Lung (tissue), 12 donors: ENCODE measurements around the gene LRCH1. TPM values are rescaled to one million over a fixed set of nuclear protein-coding genes. Genes with fewer than 3 reads are reported as not detected.
"Not testable (repeated sequence)": the region's sequence is repeated elsewhere in the genome, so short reads cannot be mapped to it uniquely, and the experiment has no call there.

Source experiments
- ATAC-seq: fragments of 200-7000 bp; cut with Tn5 transposase; one replicate; pipeline ENCODE4 v1.9.1; 2020; ENCODE audit warnings: moderate number of reproducible peaks; ENCODE audit not compliant: insufficient read depth, low FRiP score
- DNase-seq, 3 donors: peaks; one replicate each; pipeline ENCODE4 v3.0.0-alpha.2; 2013 to 2017
- H3K27ac ChIP-seq, 2 donors: one replicate each; pipeline ENCODE4 v1.5.1; 2013; ENCODE audit warnings: mild to moderate bottlenecking in 2 of 2, moderate library complexity in 2 of 2, control low read depth in 1 of 2, inconsistent platforms in 1 of 2, low read depth in 1 of 2, low read length in 1 of 2
- H3K27me3 ChIP-seq, 3 donors: one replicate each; pipeline ENCODE4 v1.5.1; 2013; ENCODE audit warnings: low read length in 2 of 3; ENCODE audit not compliant: control insufficient read depth in 3 of 3, insufficient read depth in 3 of 3
- H3K36me3 ChIP-seq, 4 donors: one replicate each; pipeline ENCODE4 v1.5.1; 2013; ENCODE audit warnings: low read length in 4 of 4, mild to moderate bottlenecking in 1 of 4, moderate library complexity in 1 of 4; ENCODE audit not compliant: control insufficient read depth in 4 of 4, insufficient read depth in 4 of 4
- H3K4me1 ChIP-seq, 5 donors: one replicate each; pipeline ENCODE4 v1.5.1; 2013; ENCODE audit warnings: low read length in 5 of 5, mild to moderate bottlenecking in 2 of 5, moderate library complexity in 1 of 5; ENCODE audit not compliant: control insufficient read depth in 5 of 5, insufficient read depth in 5 of 5
- H3K4me3 ChIP-seq: one replicate; pipeline ENCODE4 v1.5.1; 2013; ENCODE audit warnings: mild to moderate bottlenecking, control low read depth, moderate library complexity
- H3K9ac ChIP-seq, 2 donors: one replicate each; pipeline ENCODE4 v1.5.1; 2013; ENCODE audit warnings: low read length in 2 of 2, control low read depth in 1 of 2; ENCODE audit not compliant: insufficient read depth in 1 of 2
- H3K9me3 ChIP-seq, 4 donors: one replicate each; pipeline ENCODE4 v1.5.1; 2013; ENCODE audit warnings: low read length in 3 of 4, mild to moderate bottlenecking in 1 of 4, moderate library complexity in 1 of 4; ENCODE audit not compliant: control insufficient read depth in 4 of 4, insufficient read depth in 3 of 4
- WGBS, 2 donors: extraction: QIAGEN DNeasy Blood & Tissue Kit; methylation state at CpG; one replicate each; pipeline ENCODE4 v1.1.7; 2013; 5-methylcytosine and 5-hydroxymethylcytosine counted together
- polyA plus RNA-seq, 2 donors: library from polyadenylated mRNA; stranded (reverse); fragments of 200-250 nt; gene quantifications; one replicate each; pipeline ENCODE4 v1.2.1, GENCODE V29; 2013
- total RNA-seq, 2 donors: library from RNA; depleted of rRNA in 1 of 2; stranded (reverse); fragments of >200 nt in 1 of 2; gene quantifications; one replicate each; pipeline ENCODE4 v1.2.1, GENCODE V29; 2014 to 2021
- TF ChIP-seq, protein P1 (sequence below): IDR thresholded peaks from 2 replicates; pipeline ENCODE4 v1.5.1; 2012; ENCODE audit warnings: mild to moderate bottlenecking; ENCODE audit errors: control extremely low read depth, extremely low read depth
- donor health status: control.
- donor health status: control.
- donor health status: Bipolar disorder and iron deficiency.
- donor health status: healthy.
- donor health status: DM: yes; HTN: yes; CAD: no.

The LRCH1 gene
- total and polyA plus RNA-seq, 4 donors, result 3.6 to 35.4 (median 13.2) TPM

DNA sequence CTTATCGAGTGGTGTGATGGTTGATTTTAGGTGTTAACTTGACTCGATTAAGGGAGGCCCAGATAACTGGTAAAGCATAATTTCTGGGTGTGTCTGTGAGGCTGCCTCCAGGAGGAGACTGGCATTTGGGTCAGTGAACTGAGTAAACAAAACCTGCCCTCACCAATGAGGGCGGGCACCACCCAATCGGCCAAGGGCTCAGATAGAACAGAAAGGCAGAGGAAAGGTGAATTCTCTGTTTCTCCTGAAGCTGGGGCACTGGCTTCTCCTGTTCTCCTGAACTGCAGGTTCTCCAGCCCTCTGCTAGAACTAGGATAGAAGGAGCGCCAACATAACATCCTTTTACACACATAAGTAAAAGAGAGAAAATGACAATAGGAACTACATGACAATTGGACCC, 208.9 kb downstream of the LRCH1 start:
- H3K27ac ChIP-seq, result no peak overlapping the region
- ATAC-seq, result no peak
- H3K4me3 ChIP-seq, result no peak overlapping the region
- TF ChIP-seq, protein P1, sequence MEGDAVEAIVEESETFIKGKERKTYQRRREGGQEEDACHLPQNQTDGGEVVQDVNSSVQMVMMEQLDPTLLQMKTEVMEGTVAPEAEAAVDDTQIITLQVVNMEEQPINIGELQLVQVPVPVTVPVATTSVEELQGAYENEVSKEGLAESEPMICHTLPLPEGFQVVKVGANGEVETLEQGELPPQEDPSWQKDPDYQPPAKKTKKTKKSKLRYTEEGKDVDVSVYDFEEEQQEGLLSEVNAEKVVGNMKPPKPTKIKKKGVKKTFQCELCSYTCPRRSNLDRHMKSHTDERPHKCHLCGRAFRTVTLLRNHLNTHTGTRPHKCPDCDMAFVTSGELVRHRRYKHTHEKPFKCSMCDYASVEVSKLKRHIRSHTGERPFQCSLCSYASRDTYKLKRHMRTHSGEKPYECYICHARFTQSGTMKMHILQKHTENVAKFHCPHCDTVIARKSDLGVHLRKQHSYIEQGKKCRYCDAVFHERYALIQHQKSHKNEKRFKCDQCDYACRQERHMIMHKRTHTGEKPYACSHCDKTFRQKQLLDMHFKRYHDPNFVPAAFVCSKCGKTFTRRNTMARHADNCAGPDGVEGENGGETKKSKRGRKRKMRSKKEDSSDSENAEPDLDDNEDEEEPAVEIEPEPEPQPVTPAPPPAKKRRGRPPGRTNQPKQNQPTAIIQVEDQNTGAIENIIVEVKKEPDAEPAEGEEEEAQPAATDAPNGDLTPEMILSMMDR, result no peak
- no peaks in the 10 kb centered on the region for H3K9me3 ChIP-seq
- H3K36me3 ChIP-seq, result no peaks in the 10 kb centered on the region
- 81 to 82% methylated on average over 5 of the region's 5 CpGs for WGBS, 2 donors
- no peak overlapping the region for H3K9ac ChIP-seq
- no peak for DNase-seq
- H3K4me1 ChIP-seq, result peaks cover 0 to 4% (median 0%) of the 10 kb centered on the region in 5 donors
- H3K27me3 ChIP-seq, result no peaks in the 10 kb centered on the region

DNA sequence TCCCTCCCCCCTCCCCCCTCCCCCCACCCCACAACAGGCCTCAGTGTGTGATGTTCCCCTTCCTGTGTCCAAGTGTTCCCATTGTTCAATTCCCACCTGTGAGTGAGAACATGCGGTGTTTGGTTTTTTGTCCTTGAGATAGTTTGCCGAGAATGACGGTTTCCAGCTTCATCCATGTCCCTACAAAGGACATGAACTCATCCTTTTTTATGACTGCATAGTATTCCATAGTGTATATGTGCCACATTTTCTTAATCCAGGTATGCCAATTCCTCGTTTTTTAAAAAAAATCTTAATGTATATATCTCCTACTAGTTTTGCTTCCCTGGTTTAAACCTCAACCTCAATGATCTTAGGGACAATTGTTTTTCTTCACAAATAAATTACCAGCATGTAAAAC, 217.0 kb downstream of the LRCH1 start:
- peaks cover 6 to 28% (median 8%) of the 10 kb centered on the region in 4 donors for H3K36me3 ChIP-seq
- not testable (repeated sequence) for H3K4me3 ChIP-seq, H3K27ac ChIP-seq, H3K27me3 ChIP-seq, H3K9me3 ChIP-seq, H3K4me1 ChIP-seq, ATAC-seq, H3K9ac ChIP-seq, DNase-seq
- WGBS, 2 donors, result 95 to 100% methylated on average over 3 to 4 of the region's 4 CpGs

DNA sequence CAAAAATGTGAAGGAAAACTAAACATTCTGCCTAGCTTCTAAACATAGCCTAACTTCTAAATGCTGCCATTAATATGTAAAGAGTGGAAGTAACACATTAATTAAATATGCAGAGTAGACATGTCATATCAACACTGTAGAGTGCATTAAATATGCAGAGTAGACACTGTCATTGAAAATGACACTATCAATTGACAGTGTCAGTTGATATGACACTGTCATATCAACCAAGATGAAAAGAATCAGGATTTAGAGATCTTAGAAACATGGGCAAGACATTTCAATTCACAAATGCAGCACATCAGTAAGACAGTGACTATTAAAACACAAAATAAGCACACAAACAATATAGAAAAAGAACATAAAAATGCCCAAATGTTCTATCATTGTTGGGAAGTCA, 218.7 kb downstream of the LRCH1 start:
- DNase-seq (no peak), ATAC-seq (no peak)
- Histone ChIP-seq H3K4me3 (no peak overlapping the region), H3K27ac (no peak overlapping the region), H3K27me3 (no peaks in the 10 kb centered on the region), H3K4me1 (no peaks in the 10 kb centered on the region), H3K9me3 (no peaks in the 10 kb centered on the region), H3K9ac (no peak overlapping the region), H3K36me3 (peaks cover 10 to 41% (median 17%) of the 10 kb centered on the region in 4 donors)
- TF ChIP-seq, protein P1, result no peak

DNA sequence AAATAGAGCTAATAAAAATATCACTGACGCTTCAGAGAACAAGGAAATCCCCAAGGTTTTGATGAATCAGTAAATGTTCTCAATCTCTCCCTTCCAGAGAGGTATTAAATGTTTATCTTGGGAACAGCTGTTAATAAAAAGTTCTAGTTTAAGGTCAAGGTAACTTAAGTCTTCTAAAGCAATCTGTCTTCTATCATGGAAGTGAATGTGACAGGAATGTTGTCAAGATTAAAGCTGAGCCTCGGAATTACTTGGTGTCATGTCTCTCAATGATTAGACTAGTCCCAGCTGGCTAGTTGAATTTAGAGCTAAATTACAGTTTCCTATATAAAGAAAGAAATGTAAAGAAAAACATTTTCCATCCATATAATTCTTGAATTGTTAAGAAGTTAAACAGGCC, 220.6 kb downstream of the LRCH1 start:
- no peaks in the 10 kb centered on the region for H3K9me3 ChIP-seq
- no peak for DNase-seq
- no peak overlapping the region for H3K27ac ChIP-seq
- H3K9ac ChIP-seq, result no peak overlapping the region
- no peak overlapping the region for H3K4me3 ChIP-seq
- TF ChIP-seq, protein P1, result no peak
- H3K36me3 ChIP-seq, result peaks cover 12 to 43% (median 20%) of the 10 kb centered on the region in 4 donors
- no peaks in the 10 kb centered on the region for H3K4me1 ChIP-seq
- H3K27me3 ChIP-seq, result no peaks in the 10 kb centered on the region
- 86 to 89% methylated on average over 2 of the region's 2 CpGs for WGBS, 2 donors
- no peak for ATAC-seq
